ENCODE measurements around the gene RREB1. TPM values are rescaled to one million over a fixed set of nuclear protein-coding genes. Genes with fewer than 3 reads are reported as not detected.
A peak's percentile ranks its signal among the peaks of the same experiment; 100 is the strongest.

RREB1 gene
- total RNA-seq, 1 experiment from 2014 or later, result 61.6 TPM

- CTCF ChIA-PET, result no interaction called here
- H3K27me3 ChIP-seq (replicated peaks; ENCODE audit: insufficient read depth, low read depth, low read length, poor library complexity), result no peaks in the 10 kb centered on the region
- DNase-seq (ENCODE audit: low spot score), result no peak
- TF ChIP-seq CTCF (conservative IDR thresholded peaks at IDR 0.05; ENCODE audit: low read depth, low read length), result no peak
- TF ChIP-seq EZH2 (IDR thresholded peaks at IDR 0.05; ENCODE audit: borderline replicate concordance, low read depth, low read length, poor library complexity, severe bottlenecking), result no peak
- POLR2A ChIA-PET (ENCODE audit: low non-redundant PET), result no interaction called here
- H3K9me3 ChIP-seq (ENCODE audit: low read depth, low read length, poor library complexity, severe bottlenecking), result no peaks in the 10 kb centered on the region
- H3K4me3 ChIP-seq (ENCODE audit: low read depth, low read length, poor library complexity, severe bottlenecking), result no peak overlapping the region
- BruUV-seq (replicated peaks), result no TSS peak
- H3K36me3 ChIP-seq (ENCODE audit: insufficient read depth, low read length, poor library complexity, severe bottlenecking), result no peaks in the 10 kb centered on the region
- H3K4me1 ChIP-seq (ENCODE audit: insufficient read depth, low read length, poor library complexity, severe bottlenecking), result peaks cover 86% of the 10 kb centered on the region
- intact Hi-C loops (cut with micrococcal nuclease; ENCODE audit: unreplicated experiment), result no loop called here
- no peak overlapping the region for H3K27ac ChIP-seq (ENCODE audit: low read depth, low read length, poor library complexity, severe bottlenecking)
Measured at GRCh38 chr6:7142228-7142801, 34.6 kb downstream of the RREB1 start.

GRCh38 chr6:7142918-7143475 is 35.2 kb downstream of the RREB1 start:
- DNase-seq (ENCODE audit: low spot score), result no peak
- peak overlapping the region; percentile 8 for H3K27ac ChIP-seq (ENCODE audit: low read depth, low read length, poor library complexity, severe bottlenecking)
- CTCF ChIA-PET, result no interaction called here
- no peaks in the 10 kb centered on the region for H3K27me3 ChIP-seq (replicated peaks; ENCODE audit: insufficient read depth, low read depth, low read length, poor library complexity)
- POLR2A ChIA-PET (ENCODE audit: low non-redundant PET), result no interaction called here
- H3K9me3 ChIP-seq (ENCODE audit: low read depth, low read length, poor library complexity, severe bottlenecking), result no peaks in the 10 kb centered on the region
- H3K4me1 ChIP-seq (ENCODE audit: insufficient read depth, low read length, poor library complexity, severe bottlenecking), result peaks cover 87% of the 10 kb centered on the region
- H3K4me3 ChIP-seq (ENCODE audit: low read depth, low read length, poor library complexity, severe bottlenecking), result no peak overlapping the region
- intact Hi-C loops (cut with micrococcal nuclease; ENCODE audit: unreplicated experiment), result no loop called here
- no peak for TF ChIP-seq CTCF (conservative IDR thresholded peaks at IDR 0.05; ENCODE audit: low read depth, low read length)
- TF ChIP-seq EZH2 (IDR thresholded peaks at IDR 0.05; ENCODE audit: borderline replicate concordance, low read depth, low read length, poor library complexity, severe bottlenecking), result no peak
- H3K36me3 ChIP-seq (ENCODE audit: insufficient read depth, low read length, poor library complexity, severe bottlenecking), result no peaks in the 10 kb centered on the region
- no TSS peak for BruUV-seq (replicated peaks)

GRCh38 chr6:7143476-7143974 is 35.8 kb downstream of the RREB1 start:
- TF ChIP-seq CTCF (conservative IDR thresholded peaks at IDR 0.05; ENCODE audit: low read depth, low read length) (0 out of 2 replicates have a peak, but pooled peaks have one; percentile 14), EZH2 (IDR thresholded peaks at IDR 0.05; ENCODE audit: borderline replicate concordance, low read depth, low read length, poor library complexity, severe bottlenecking) (no peak)
- DNase-seq (ENCODE audit: low spot score), result no peak
- ChIA-PET POLR2A (ENCODE audit: low non-redundant PET) (interaction anchor here (0.7 kb wide), 1 partner anchor 21 kb away, joined by 5 read pairs; no protein-coding TSS in a partner anchor), CTCF (no interaction called here)
- Histone ChIP-seq H3K27ac (ENCODE audit: low read depth, low read length, poor library complexity, severe bottlenecking) (no peak overlapping the region), H3K36me3 (ENCODE audit: insufficient read depth, low read length, poor library complexity, severe bottlenecking) (no peaks in the 10 kb centered on the region), H3K27me3 (replicated peaks; ENCODE audit: insufficient read depth, low read depth, low read length, poor library complexity) (no peaks in the 10 kb centered on the region), H3K4me3 (ENCODE audit: low read depth, low read length, poor library complexity, severe bottlenecking) (no peak overlapping the region), H3K9me3 (ENCODE audit: low read depth, low read length, poor library complexity, severe bottlenecking) (no peaks in the 10 kb centered on the region), H3K4me1 (ENCODE audit: insufficient read depth, low read length, poor library complexity, severe bottlenecking) (peaks cover 86% of the 10 kb centered on the region)
- no TSS peak for BruUV-seq (replicated peaks)
- intact Hi-C loops (cut with micrococcal nuclease; ENCODE audit: unreplicated experiment), result no loop called here
